NK-92 (cell line): ENCODE measurements around the gene FUBP3.

Source experiments
- DNase-seq: peaks from one replicate; lab custom pipeline; 2025; ENCODE audit not compliant: unreplicated experiment; lab: John Stamatoyannopoulos, UW

FUBP3 gene

GRCh38 chr9:130633336-130634190 is 54.2 kb downstream of the FUBP3 start:
- no peak for DNase-seq

GRCh38 chr9:130634191-130634768 is 54.9 kb downstream of the FUBP3 start:
- DNase-seq = no peak

GRCh38 chr9:130634801-130635200 is 55.4 kb downstream of the FUBP3 start:
- no peak for DNase-seq

GRCh38 chr9:130635306-130635705 is 55.9 kb downstream of the FUBP3 start:
- DNase-seq = no peak

- DNase-seq = no peak
Measured at GRCh38 chr9:130635721-130636647, 56.6 kb downstream of the FUBP3 start.

- DNase-seq = no peak
Measured at GRCh38 chr9:130636648-130637020, 57.3 kb downstream of the FUBP3 start.

GRCh38 chr9:130638284-130639123 is 59.1 kb downstream of the FUBP3 start:
- no peak for DNase-seq

GRCh38 chr9:130639124-130639765 is 59.9 kb downstream of the FUBP3 start:
- DNase-seq = no peak

- DNase-seq = no peak
Measured at GRCh38 chr9:130639866-130640555, 60.6 kb downstream of the FUBP3 start.

GRCh38 chr9:130640681-130641080 is 61.3 kb downstream of the FUBP3 start:
- no peak for DNase-seq

GRCh38 chr9:130642926-130643325 is 63.5 kb downstream of the FUBP3 start:
- no peak for DNase-seq

- no peak for DNase-seq
Measured at GRCh38 chr9:130651221-130651620, 71.8 kb downstream of the FUBP3 start.

GRCh38 chr9:130651752-130652151 is 72.4 kb downstream of the FUBP3 start:
- DNase-seq = no peak

GRCh38 chr9:130654879-130655278 is 75.5 kb downstream of the FUBP3 start:
- no peak for DNase-seq

GRCh38 chr9:130658893-130659698 is 79.7 kb downstream of the FUBP3 start:
- no peak for DNase-seq

GRCh38 chr9:130659699-130660248 is 80.4 kb downstream of the FUBP3 start:
- DNase-seq = no peak

GRCh38 chr9:130660326-130660682 is 80.9 kb downstream of the FUBP3 start:
- no peak for DNase-seq

- no peak for DNase-seq
Measured at GRCh38 chr9:130660683-130661450, 81.5 kb downstream of the FUBP3 start.
